ENCODE data around the gene NOTCH1.
A peak's percentile ranks its signal among the peaks of the same experiment; 100 is the strongest.
"Not testable (repeated sequence)": the region's sequence is repeated elsewhere in the genome, so short reads cannot be mapped to it uniquely, and the experiment has no call there.

NOTCH1 gene

DNA sequence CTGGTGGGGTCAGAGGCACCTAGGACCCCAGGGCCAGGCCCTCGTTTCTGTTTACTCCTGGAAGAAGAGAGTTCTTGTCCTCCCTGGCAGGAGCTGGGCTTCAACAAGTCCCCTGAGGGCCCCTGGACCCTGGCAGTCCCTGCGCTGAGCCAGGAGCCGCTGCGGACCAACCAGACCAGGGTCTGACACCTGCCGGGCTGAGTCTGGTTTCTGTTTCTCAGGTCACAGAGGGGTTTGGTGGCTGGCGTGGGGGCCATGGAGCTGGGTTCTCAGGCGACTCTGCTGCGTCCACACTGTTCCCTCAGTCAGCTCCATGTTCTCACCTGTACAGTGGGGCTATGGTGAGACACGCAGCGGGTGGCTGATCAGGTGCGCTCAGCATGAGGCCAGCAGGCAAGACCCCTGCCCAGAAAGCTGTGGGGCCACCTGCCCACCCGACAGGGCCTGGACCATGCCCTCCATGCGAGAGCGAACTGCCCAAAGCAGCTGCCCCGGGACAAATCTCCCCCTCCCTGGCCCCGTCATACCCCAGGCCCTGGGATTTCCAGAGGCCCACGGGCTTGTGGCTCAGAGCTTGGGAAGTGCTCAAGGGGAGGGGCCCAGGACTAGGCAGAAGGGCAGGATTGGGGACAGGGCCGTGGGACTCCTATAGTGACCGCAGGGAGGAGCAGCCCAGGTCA is 17.9 kb upstream of the NOTCH1 start:
- no peak for DNase-seq

DNA sequence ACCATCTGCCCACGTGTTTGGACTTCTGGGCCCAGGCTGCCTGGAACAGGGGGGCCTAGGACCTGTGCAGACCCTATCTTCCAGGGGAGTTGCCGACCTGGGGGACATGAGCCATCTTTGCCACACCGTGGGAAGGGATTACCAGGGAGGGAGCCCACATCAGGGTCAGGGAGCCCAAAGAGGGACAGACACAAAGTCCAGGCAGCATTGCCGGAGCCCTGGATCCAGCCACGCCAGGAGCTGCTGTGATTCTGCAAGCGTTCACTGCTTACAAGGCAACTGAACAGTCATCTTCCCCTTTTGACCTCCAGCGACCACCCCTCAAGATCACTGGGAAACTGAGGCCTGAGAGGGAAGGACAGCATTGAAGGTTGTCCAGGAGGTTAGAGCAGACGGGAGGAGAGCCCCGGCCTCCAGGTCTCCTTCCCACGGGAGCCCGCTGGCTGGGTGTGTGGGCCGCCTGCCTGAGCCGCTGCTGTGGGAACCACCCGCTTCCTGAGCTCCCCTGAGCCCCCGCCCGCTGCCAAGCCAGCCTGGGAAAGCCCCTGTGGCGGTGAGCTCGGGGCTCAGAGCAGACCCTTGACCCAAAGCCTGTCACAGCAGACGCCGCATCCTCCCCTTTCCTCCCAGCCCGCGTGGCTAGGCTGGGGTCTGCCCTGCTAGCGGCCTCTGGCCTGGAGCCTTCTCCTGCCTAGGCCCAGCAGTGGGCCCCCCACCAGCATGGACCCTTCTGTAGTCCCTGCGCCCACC is 17.1 kb upstream of the NOTCH1 start:
- DNase-seq, result no peak

DNA sequence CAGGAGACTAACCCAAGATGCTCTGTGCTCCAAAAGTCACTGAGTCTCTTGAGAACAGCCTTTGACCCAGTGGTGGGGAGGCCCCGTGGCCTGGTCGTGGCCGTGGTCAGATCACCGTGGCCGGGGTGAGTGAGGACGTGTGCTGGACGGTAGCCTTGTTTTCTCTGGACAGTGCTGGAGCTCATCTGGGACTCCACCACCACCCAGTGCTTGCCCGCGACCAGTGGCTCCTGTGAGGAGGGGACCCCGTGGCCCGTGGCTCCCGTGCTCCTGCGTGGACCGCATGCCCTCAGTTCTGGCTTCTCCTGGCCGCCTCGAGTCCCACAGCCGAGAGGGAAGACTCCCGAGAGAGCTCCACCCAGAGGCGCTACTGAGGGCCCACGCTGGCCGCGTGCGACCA is 15.9 kb upstream of the NOTCH1 start:
- DNase-seq, result no peak

DNA sequence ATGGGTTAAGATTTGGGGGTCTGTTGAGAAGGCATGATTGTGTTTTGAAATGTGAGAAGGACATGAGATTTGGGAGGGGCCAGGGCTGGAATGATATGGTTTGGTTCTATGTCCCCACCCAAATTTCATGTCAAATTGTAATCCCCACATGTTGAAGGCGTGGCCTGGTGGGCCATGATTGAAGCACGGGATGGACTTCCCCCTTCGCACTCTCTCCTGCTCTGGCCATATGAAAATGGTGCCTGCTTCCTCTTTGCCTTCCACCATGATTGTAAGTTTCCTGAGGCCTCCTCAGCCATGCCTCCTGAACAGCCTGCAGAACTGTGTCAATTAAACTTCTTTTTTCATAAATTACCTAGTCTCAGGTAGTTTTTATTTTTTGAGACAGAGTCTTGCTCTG is 14.7 kb upstream of the NOTCH1 start:
- DNase-seq, result no peak

DNA sequence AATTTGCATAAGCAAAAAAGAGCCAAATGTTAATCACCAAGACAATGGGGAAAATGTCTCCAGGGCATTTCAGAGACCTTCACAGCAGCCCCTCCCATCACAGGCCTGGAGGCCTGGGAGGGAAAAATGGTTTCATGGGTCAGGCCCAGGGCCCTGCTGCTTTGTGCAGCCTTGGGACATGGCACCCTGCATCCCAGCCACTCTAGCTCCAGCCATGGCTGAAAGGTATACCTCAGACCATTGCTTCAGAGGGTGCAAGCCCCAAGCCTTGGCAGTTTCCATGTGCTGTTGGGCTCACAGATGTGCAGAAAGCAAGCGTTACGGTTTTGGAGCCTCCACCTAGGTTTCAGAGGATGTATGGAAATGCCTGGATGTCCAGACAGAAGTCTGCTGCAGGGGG is 13.5 kb upstream of the NOTCH1 start:
- DNase-seq, result not testable (repeated sequence)

DNA sequence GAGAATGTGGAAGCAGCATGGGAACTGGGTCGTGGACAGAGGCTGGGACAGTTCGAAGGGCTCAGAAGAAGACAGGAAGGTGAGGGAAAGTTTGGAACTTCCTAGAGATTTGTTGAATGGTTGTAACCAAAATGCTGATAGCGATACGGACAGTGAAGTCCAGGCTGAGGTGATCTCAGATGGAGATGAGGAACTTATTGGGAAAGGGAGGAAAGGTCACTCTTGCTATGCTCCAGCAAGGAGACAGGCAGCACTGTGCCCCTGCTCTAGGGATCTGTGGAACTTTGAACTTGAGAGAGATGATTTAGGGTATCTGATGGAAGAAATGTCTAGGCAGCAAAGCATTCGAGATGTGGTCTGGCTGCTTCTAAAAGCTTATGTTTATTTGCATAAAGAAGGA is 13.0 kb upstream of the NOTCH1 start:
- DNase-seq, result not testable (repeated sequence)

DNA sequence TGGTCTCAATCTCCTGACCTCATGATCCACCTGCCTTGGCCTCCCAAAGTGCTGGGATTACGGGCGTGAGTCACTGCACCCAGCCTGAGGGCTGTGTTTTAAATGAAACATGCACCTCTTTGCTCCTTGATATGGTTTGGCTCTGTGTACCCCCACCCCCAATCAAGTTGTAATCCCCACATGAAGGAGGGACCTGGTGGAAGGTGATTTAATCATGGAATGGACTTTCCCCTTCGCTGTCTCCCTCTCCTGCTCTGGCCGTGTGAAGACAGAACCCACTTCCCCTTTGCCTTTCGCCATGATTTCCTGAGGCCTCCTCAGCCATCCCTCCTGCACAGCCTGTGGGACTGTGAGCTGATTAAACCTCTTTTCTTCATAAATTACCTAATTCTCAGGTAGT is 12.5 kb upstream of the NOTCH1 start:
- DNase-seq, result no peak

DNA sequence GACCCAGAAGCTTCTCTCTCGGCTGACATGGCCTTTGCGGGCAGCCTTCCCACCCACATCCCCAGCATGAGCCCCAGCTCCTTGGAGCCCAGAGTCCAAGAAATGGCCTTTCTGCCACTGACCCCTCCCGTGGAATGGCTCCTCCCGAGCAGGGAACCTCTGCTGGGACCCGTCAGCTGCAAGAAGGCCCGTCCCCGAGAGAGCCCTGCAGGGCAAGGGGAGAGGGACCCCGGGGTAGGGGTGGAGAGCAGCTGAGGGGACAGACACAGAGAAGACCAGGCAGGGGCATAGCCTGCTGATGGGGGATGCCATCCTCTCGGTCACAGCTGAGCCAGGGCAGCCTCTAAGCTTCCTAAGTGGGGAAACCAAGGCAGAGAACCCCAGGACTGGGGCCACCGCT is 11.2 kb upstream of the NOTCH1 start:
- DNase-seq, result no peak

DNA sequence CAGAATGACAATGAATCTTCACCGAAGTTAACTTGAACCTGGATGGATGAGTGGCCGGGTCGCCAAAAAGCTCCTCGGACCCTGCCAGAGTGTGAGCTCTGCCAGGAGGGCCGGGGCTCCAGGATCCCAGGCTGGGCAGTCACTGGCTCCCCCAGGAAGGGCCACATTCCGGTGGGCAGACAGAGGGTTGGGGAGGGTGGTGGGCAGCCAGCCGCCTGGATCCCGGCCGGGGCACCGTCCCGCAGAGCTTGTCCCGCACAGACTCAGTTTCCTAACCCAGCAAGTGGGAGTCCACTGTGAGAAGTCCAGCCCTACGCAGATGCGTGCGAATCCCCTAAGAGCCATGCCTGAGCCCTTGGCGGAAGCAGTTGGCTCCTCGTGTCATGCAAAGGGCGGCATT is 10.3 kb upstream of the NOTCH1 start:
- no peak for DNase-seq

DNA sequence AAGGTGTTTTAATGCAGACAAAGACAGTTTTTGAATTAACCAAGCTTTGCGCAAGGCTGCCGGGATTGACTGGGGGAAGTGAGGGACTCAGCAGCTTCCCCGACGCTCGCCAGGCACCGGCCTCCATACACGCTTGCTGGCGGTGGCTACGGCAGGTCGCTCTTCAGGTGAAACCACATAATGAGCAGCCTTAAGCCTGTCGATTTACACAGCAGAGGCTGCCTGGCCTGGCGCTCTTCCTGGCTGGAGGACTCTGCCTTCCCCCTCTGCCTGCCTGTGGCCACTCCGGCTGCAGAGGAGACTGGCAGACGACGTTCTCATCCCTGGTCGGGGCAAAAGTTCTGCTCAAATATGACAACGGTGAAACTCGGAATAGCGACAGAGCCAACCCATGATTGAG is 9.0 kb upstream of the NOTCH1 start:
- no peak for DNase-seq

DNA sequence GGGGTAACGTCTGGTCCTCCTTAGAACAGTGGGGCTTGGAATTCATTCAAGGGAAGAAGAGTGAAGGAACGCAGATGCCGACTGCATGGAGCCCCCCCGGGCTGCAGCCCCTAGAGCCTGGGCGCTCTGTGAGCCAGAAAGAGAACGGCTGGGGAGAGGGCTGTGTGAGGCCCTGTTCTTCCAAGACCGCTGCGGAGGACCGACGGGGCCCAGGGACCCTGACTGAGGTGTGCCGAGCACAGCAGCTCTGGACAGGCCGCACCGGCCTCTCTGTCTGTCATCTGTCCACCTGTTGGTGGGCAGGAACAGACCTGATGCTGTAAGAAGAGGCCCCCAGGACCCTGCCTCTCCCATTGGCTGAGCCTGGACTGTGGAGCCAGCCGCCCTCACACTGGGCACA is 7.7 kb upstream of the NOTCH1 start:
- DNase-seq, result no peak

DNA sequence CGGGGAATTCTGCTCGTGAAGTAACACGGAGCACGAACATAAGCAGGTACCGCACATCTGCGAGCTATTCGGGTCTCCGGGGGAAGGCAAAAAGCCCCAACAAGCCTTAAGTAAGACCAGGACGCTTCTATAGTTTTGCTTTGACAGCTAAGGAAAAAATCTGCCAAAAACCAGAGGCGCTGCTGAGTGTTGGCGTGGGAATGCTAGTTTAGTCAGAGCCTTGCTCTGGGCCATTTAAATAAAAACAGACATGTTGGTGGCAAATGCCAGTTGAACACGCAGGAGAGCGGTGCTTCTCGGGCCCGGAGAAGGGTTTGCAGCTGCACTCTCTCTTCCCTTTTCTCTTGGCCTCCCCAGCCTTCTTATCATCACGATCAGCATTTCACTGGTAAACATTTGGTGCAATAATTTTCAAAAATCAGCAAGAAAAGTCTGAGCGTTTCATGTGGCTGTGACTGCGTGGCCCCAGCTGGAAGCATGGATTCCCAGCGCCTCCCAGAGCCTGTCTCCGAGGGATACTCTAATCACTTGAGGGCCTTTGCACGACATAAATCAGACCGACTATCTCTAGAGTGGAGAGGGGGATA is 6.4 kb upstream of the NOTCH1 start:
- DNase-seq, result no peak

DNA sequence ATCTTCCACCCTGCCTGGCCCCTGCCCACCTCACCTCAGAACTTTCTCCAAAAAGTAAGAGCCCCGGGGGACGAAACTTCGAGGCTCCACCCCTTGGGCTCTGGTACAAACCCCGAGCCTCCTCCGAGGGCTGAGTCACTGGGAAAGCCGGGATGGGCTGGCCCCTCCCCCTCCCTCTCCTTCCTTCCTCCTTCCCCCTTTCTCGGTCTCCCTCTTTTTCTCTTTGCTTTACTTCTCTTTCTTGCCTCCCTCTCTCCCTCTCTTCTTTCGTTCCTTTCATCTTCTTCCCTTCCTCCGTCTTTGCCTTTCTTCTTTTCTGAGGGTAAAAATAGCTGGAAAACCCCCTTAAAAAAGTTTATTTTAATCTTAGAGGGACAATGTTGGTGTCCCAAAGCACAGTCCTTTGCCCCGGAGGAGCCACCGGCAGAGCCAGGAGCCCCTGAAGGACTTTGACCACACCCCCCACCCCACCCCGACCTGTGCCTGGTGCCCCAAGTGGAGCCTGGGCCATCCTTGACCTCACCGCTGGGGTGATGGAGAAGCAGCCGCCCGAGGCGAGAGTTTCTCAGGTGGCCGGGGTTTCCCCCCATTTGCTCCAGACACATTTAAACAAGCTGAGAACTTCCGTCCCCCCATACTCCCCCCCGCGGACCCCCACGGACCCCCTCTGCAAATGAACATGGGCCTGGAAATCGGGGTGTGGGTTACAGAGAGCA is 5.7 kb upstream of the NOTCH1 start:
- DNase-seq, result no peak

DNA sequence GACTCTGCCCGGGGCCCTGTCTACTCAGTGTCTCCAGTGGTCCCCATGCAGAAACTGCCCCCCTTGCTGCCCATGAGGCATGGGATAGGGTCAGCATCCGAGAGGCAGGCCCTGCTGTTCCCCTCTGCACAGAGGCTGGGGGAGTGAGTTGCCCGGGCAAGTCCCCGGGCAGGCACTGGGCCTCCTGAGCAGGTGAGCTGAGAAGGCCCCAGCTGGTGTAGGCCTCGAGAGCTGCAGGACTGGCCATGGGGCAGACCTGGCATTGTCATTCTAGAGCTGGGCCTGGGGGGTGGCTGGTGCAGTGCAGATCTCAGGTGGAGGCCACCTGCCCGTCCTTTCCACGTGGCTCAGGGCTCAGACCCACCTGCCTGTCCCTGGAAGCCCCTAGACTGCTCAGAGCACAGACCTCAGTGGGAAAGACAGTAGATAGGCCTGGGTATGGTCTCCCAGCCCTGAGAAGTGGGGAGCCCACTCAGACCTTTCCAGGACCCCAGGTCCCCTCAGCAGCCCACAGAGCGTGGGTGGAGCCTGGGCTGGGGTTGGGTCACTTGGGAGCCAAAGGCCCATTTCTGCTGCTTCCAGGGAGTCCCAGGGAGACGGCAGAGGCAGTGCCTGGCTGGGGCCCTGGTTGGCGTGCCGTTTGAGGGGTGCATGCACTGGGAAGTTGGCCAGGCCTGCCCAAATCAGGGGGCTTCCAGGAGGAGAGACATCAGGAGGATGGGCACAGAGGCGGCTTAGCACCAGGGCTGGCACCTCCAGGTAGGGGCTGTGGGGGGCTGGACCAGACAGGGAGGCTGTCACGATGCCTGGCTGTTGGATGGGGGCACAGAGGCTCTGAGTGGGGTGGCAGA is 4.8 kb upstream of the NOTCH1 start:
- DNase-seq, result no peak

DNA sequence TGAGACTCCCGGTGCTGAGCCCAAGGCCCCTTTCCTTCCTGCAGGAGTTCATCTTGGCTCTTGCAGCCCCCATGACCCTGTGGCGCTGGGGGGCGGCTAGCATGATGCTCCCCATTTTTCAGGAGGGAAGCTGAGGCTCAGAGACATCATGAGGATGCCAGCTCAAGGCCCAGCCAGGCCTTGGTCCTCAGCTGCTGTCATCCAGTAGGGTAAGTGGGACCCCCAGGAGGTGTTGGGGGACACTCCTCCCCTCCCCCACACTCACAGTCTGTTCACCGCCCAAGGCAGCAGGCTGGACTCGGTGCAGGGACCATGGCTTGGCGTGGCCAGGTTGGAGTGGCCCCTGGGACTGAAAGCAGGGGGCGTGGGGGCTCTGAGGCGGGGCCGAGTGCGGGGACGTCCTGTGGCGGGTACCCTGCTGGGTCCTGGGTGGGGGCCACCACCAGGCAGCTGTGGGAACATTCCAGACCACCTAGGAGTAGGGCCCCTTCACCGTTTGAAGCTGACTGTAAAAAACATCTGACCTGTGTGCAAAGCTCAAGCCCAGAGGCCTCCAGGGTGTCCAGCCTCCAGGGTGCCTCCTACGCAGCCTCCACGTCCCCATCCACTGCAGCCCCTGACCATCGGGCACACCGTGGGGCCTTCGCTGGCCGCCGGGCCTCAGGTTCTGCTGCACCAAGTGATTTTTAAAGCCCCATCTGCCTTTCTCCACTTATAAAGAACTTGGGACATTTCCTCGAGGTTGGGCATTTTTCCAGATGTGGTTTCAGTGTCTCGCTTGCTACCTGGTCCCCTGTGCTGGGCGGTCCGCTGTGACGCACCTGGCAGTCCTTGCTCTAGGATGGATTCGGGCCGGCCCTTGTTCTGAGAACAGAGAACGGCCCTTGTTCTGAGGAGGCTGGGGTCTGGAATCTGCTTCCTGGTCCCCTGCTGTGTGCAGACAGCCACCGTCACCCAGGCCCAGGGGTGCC is 3.4 kb upstream of the NOTCH1 start:
- DNase-seq, result no peak

DNA sequence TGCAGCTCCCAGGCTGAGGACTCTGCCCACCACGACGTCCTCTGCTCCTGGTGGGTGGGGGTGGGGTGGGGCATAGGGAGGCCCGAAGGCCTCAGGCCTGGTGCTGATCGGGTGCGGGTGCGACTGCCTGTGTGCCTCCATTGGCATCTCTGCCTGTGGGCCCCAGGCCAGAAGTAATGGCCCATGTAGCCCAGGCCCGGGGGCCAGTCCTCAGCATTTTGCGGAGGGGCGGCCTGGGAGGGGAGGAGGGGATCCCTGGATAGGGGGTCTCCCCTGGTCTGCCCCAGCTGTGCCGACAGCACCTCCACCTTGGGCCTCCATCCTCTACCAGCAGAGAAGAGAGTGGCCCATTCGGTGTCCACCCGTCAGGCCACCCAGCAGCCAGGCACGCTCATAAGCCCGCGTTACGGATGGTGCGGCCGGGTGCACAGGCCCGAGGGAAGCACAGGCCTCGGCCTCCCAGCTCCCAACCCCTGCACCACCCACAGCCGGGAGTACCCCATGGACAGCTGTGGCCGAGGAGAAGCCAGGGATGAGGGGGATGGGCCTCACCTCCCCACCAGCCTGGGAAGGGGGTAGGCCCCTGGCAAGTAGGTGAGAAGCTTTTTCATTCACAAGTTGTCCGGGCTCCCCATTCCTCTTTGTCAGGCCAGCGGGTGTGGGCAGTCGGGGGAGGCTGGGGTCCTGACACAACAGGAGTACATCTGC is 1.8 kb upstream of the NOTCH1 start:
- no peak for DNase-seq

DNA sequence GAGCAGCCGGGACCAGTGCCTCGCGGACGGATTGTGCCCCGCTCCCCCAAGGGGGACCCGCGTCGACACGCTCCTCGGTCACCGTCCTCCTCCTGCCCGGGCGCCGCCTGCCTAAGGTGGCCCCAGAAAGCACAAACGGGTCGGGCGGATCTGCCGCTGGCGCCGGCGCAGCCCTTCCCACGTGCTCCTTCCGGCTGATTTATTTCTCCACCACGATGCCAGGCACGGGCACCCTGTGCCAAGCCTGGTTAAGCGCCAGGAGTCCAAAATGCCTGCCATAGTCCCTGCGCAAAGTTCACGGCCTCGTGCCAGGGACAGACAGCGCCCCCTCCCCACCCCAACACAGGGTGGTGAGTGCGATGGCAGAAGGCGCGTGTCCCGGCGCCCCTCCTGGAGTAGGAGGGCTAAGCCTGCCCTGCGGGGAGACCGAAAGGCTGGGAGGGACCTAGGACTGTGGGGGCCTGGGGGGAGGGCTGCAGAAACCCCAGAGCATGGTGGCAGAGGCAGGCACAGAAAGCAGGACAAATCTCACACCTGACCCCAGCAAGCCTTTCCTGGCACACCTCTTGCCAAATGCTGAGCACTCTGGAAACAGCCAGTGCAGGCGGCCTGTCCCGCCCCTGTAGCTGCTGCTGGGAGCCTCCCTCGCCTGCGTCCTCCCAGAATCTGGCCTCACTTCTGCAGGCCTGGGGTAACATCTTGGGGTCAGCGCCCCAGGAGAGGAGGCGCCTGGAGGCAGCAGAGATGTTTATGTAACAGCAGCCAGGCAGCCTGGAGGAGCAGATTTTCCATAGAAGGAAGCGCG is 1.1 kb upstream of the NOTCH1 start:
- peak; percentile 16 for DNase-seq

DNA sequence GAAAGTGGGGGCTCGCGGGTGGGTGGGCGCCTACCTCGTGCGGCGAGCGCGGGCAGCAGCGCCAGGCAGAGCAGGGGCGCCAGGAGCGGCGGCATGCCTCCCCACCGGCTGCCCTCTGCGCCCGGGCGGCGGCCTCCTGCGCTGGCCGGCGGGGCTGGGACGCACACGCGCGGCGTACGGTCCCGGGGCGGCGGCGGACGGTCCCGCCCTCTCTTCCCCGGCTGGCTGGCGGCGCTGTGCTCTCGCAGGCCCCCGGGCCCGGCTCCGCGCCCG is 220 bp downstream of the NOTCH1 start:
- no peak for DNase-seq

DNA sequence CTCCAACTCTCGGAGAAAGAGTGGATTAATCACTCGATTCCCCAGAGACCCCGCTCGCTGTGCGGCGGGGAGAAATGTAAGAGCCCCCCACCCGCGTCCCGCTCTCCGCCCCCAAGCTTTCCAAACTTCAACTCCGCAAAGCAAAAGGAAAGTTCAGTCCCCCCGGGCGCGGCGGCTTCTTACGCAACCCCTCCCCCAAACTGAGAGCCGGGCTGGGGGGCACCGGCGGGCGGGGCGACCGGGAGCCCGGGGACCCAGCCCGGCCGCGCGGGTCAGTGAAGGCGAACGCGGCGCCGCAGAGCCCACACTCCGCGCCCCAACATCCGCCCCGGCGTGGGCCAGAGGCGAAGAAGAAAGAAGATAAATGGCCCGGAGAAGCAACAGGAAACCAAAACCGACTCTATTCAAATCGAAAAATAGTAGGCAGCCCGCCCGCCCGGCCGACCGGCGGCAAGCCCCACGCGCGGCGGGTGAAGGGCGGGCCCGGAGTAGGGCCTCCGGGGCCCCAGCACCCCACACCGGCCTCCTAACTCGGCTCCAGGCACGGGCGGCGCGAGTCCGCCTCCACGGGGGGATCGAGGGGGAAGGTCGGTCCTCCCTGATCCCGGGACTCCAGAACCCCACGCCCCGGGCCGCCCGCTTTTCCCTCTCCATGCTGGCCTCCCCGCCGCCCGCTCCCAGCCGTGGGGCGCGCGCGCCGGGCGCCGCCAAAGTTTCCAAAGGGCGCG is 720 bp downstream of the NOTCH1 start:
- DNase-seq, result no peak

DNA sequence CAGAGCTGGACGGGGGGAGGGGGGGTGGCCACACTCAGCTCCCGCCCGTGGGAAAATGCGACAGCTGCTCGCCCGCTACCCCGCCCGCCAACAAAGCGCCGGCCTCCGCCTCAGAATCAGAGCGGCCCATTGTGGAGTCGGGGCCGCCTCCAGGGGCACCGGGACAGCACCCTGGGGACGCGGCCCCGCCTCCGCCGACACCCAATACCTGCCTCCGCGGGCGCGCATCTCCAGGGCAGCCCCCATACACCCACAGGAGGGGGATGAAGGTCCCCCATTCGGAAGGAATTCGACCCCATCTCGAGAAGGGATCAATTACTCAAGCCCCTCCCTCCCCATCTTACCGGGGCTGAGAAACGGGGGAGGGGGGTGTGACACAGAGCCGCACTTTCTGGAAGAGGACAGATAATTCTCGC is 1.3 kb downstream of the NOTCH1 start:
- DNase-seq, result no peak

Data from NCI-H1105 (cell line).